HT-29 (cell line): ENCODE results near the gene ACVR1B. TPM values are rescaled to one million over a fixed set of nuclear protein-coding genes. Genes with fewer than 3 reads are reported as not detected.

ENCODE experiments used
- DNase-seq: peaks from one replicate; pipeline ENCODE4 v3.0.0-alpha.2; 2015; ENCODE audit warnings: low spot score
- total RNA-seq: library from RNA; depleted of rRNA; stranded (reverse); fragments of >200 nt; shearing (Covaris generic); gene quantifications from 2 replicates; pipeline ENCODE4 v1.2.3, GENCODE V29; 2014

The ACVR1B gene
- total RNA-seq, 1 experiment from 2014 or later: 14.2 TPM

- DNase-seq: peak; percentile 47
Measured at GRCh38 chr12:52020539-52021336, 69.2 kb downstream of the ACVR1B start.

GRCh38 chr12:52022841-52023181 lies 71.3 kb downstream of the ACVR1B start:
- DNase-seq: no peak

GRCh38 chr12:52023182-52023975 lies 71.9 kb downstream of the ACVR1B start:
- DNase-seq: peak; percentile 70

GRCh38 chr12:52023976-52024688 lies 72.6 kb downstream of the ACVR1B start:
- no peak for DNase-seq

- DNase-seq: peak; percentile 46
Measured at GRCh38 chr12:52024845-52025230, 73.3 kb downstream of the ACVR1B start.

- DNase-seq: no peak
Measured at GRCh38 chr12:52026263-52026662, 74.8 kb downstream of the ACVR1B start.

GRCh38 chr12:52027085-52027843 lies 75.8 kb downstream of the ACVR1B start:
- DNase-seq: no peak

GRCh38 chr12:52029685-52030084 lies 78.2 kb downstream of the ACVR1B start:
- DNase-seq: peak; percentile 38

GRCh38 chr12:52032446-52032803 lies 80.9 kb downstream of the ACVR1B start:
- peak; percentile 31 for DNase-seq

- peak; percentile 93 for DNase-seq
Measured at GRCh38 chr12:52032804-52033445, 81.4 kb downstream of the ACVR1B start.

- no peak for DNase-seq
Measured at GRCh38 chr12:52033446-52034140, 82.1 kb downstream of the ACVR1B start.

- no peak for DNase-seq
Measured at GRCh38 chr12:52035190-52035589, 83.7 kb downstream of the ACVR1B start.

GRCh38 chr12:52035926-52036325 lies 84.4 kb downstream of the ACVR1B start:
- DNase-seq: no peak

GRCh38 chr12:52036587-52037171 lies 85.2 kb downstream of the ACVR1B start:
- peak; percentile 75 for DNase-seq

GRCh38 chr12:52037248-52037861 lies 85.9 kb downstream of the ACVR1B start:
- no peak for DNase-seq

GRCh38 chr12:52038447-52038846 lies 86.9 kb downstream of the ACVR1B start:
- no peak for DNase-seq

GRCh38 chr12:52041035-52041434 lies 89.5 kb downstream of the ACVR1B start:
- DNase-seq: no peak

GRCh38 chr12:52041695-52042123 lies 90.2 kb downstream of the ACVR1B start:
- DNase-seq: no peak

GRCh38 chr12:52042706-52043385 lies 91.3 kb downstream of the ACVR1B start:
- DNase-seq: no peak
